Measurements from ENCODE around the gene ANTXR1.

GRCh38 chr2:69081001-69081580, 68.1 kb downstream of the ANTXR1 start:
- no peak for TF ChIP-seq CTCF (conservative IDR thresholded peaks at IDR 0.05)
- TF ChIP-seq ZFX (IDR thresholded peaks at IDR 0.05): no peak

All from C4-2B (cell line).